B cell (primary cell): ENCODE measurements around the gene SRD5A3. TPM values are rescaled to one million over a fixed set of nuclear protein-coding genes. Genes with fewer than 3 reads are reported as not detected.

ENCODE experiments used
- ATAC-seq: fragments of 200-7000 bp; cut with Tn5 transposase; one replicate; pipeline ENCODE4 v1.10.0; 2021; ENCODE audit warnings: low read depth, mild to moderate bottlenecking, moderate number of reproducible peaks, moderate library complexity
- CTCF ChIA-PET: fragments of 350-600 bp; sonication (Branson Sonifier 250); formaldehyde crosslinking; loops from one replicate; lab custom pipeline; 2021; ENCODE audit warnings: antibody characterized with exemption, inconsistent platforms; lab: Charles Lee
- POLR2A ChIA-PET: fragments of 350-600 bp; sonication (Branson Sonifier 250); formaldehyde crosslinking; loops from one replicate; lab custom pipeline; 2021; ENCODE audit warnings: antibody characterized with exemption; lab: Charles Lee
- DNase-seq: peaks from one replicate; pipeline ENCODE4 v3.0.0; 2013
- H2AFZ ChIP-seq: 2 replicates; pipeline ENCODE4 v1.6.1; 2012; ENCODE audit warnings: mild to moderate bottlenecking, low read depth, low read length; ENCODE audit not compliant: insufficient read depth, poor library complexity, severe bottlenecking
- H3K27ac ChIP-seq, 2 donors: 1 replicate in 1 of 2; 2 replicates in 1 of 2; pipeline ENCODE4 v1.5.1; 2012 to 2013; ENCODE audit warnings: low read length in 2 of 2, mild to moderate bottlenecking in 2 of 2, moderate library complexity in 1 of 2
- H3K27me3 ChIP-seq, 4 experiments: fragments of 200-600 bp in 1 of 4; sonication (generic) in 1 of 4; replicated peaks in 1 of 4; 1 replicate in 2 of 4; 2 replicates in 2 of 4; pipeline versions ENCODE4 v1.6.1 to v1.7.0; 2013 to 2016; ENCODE audit warnings: low read length in 3 of 4, mild to moderate bottlenecking in 2 of 4, mixed read lengths in 1 of 4, moderate library complexity in 1 of 4; ENCODE audit not compliant: insufficient read depth in 4 of 4, control insufficient read depth in 3 of 4; ENCODE audit errors: control extremely low read depth in 1 of 4
- H3K36me3 ChIP-seq, 2 experiments: replicated peaks in 1 of 2; 1 replicate in 1 of 2; 2 replicates in 1 of 2; pipeline versions ENCODE4 v1.6.1 to v1.7.1; 2013; ENCODE audit warnings: low read length in 1 of 2; ENCODE audit not compliant: insufficient read depth in 2 of 2, control insufficient read depth in 1 of 2; ENCODE audit errors: control extremely low read depth in 1 of 2, extremely low read depth in 1 of 2
- H3K4me1 ChIP-seq, 2 donors: fragments of 200-600 bp in 1 of 2; sonication (generic) in 1 of 2; 1 replicate in 1 of 2; 2 replicates in 1 of 2; pipeline versions ENCODE4 v1.5.1 to v1.6.1; 2013 to 2017; ENCODE audit warnings: low read length in 2 of 2; ENCODE audit not compliant: control insufficient read depth in 2 of 2, insufficient read depth in 2 of 2
- H3K4me2 ChIP-seq: replicated peaks from 2 replicates; pipeline ENCODE3; 2012; ENCODE audit warnings: mild to moderate bottlenecking, low read depth, low read length; ENCODE audit not compliant: poor library complexity, severe bottlenecking
- H3K4me3 ChIP-seq, 5 experiments: fragments of 200-600 bp in 1 of 5; sonication (generic) in 1 of 5; 1 replicate in 3 of 5; 2 replicates in 2 of 5; pipeline versions ENCODE4 v1.5.1 to v1.7.0; 2011 to 2016; ENCODE audit warnings: low read length in 4 of 5, mild to moderate bottlenecking in 4 of 5, low read depth in 2 of 5, control low read depth in 1 of 5, moderate library complexity in 1 of 5; ENCODE audit not compliant: insufficient read depth in 1 of 5; ENCODE audit errors: control extremely low read depth in 1 of 5, extremely low read depth in 1 of 5
- H3K79me2 ChIP-seq: fragments of 200-600 bp; sonication (generic); one replicate; pipeline ENCODE4 v1.6.0; 2016; ENCODE audit warnings: low read length; ENCODE audit not compliant: control insufficient read depth, insufficient read depth
- H3K9ac ChIP-seq: fragments of 200-600 bp; sonication (generic); 2 replicates; pipeline ENCODE4 v1.6.1; 2017; ENCODE audit warnings: mild to moderate bottlenecking, low read length, moderate library complexity
- H3K9me3 ChIP-seq, 3 donors: one replicate each; pipeline versions ENCODE4 v1.6.1 to v1.7.1; 2013; ENCODE audit warnings: low read length in 2 of 3; ENCODE audit not compliant: control insufficient read depth in 2 of 3, insufficient read depth in 1 of 3; ENCODE audit errors: control extremely low read depth in 1 of 3
- H4K20me1 ChIP-seq: 2 replicates; pipeline ENCODE4 v1.6.0; 2012; ENCODE audit warnings: mild to moderate bottlenecking, low read length; ENCODE audit not compliant: insufficient read depth, control insufficient read depth, poor library complexity, severe bottlenecking
- H3K27ac Mint-ChIP-seq: one replicate; pipeline ENCODE4 v1.8.0; 2021; ENCODE audit warnings: mixed read lengths
- H3K27me3 Mint-ChIP-seq: one replicate; pipeline ENCODE4 v1.8.0; 2021; ENCODE audit warnings: mixed read lengths
- H3K4me1 Mint-ChIP-seq: one replicate; pipeline ENCODE4 v1.8.0; 2021; ENCODE audit warnings: mixed read lengths
- H3K4me3 Mint-ChIP-seq: one replicate; pipeline ENCODE4 v1.8.0; 2021; ENCODE audit warnings: mixed read lengths
- H3K9me3 Mint-ChIP-seq: one replicate; pipeline ENCODE4 v1.8.0; 2022; ENCODE audit warnings: mixed read lengths; ENCODE audit not compliant: insufficient read depth
- CTCF ChIP-seq: fragments of 200-600 bp; IDR thresholded peaks from one replicate; pipeline ENCODE4 v1.8.0; 2022; ENCODE audit warnings: antibody characterized with exemption, mild to moderate bottlenecking
- EZH2 ChIP-seq: IDR thresholded peaks from 2 replicates; pipeline ENCODE4 v1.6.1; 2012; ENCODE audit warnings: borderline replicate concordance, low read depth, mild to moderate bottlenecking, moderate library complexity, low read length; ENCODE audit not compliant: insufficient read depth, poor library complexity, severe bottlenecking
- WGBS: methylation state at CpG from one replicate; pipeline ENCODE4 v1.1.5; 2013; ENCODE audit warnings: missing lambda C conversion rate; ENCODE audit not compliant: insufficient coverage; 5-methylcytosine and 5-hydroxymethylcytosine counted together
- intact Hi-C: fragments of 100-400 bp; cut with micrococcal nuclease; formaldehyde crosslinking; loops from one replicate; pipeline ENCODE4 v1.10.0; 2022
- polyA plus RNA-seq: library from polyadenylated mRNA; depleted of rRNA; stranded (reverse); fragments of >200 nt; gene quantifications from 2 replicates; pipeline ENCODE4 v1.2.3, GENCODE V29; 2012
- total RNA-seq, 2 donors: library from RNA; stranded (reverse); fragments of 120-200 nt in 1 of 2; gene quantifications; 1 replicate in 1 of 2; 2 replicates in 1 of 2; pipeline versions ENCODE4 v1.2.3 to v1.2.4, GENCODE V29; 2013 to 2022

SRD5A3 gene
- total and polyA plus RNA-seq, 2 donors (not counting 1 experiment from before 2014, with no cell fraction given), result 0.88 to 3.6 TPM

GRCh38 chr4:55367084-55367722 is 21.2 kb downstream of the SRD5A3 start:
- Mint-ChIP-seq H3K27ac (no peak overlapping the region), H3K27me3 (no peaks in the 10 kb centered on the region), H3K4me3 (no peak overlapping the region), H3K9me3 (no peaks in the 10 kb centered on the region), H3K4me1 (no peaks in the 10 kb centered on the region)
- Histone ChIP-seq H2AFZ (no peak overlapping the region), H4K20me1 (no peaks in the 10 kb centered on the region), H3K27ac (no peak overlapping the region), H3K79me2 (no peaks in the 10 kb centered on the region), H3K27me3 (no peaks in the 10 kb centered on the region), H3K4me3 (no peak overlapping the region), H3K9me3 (no peaks in the 10 kb centered on the region), H3K9ac (no peak overlapping the region), H3K4me2 (no peak overlapping the region), H3K36me3 (peaks cover 0 to 6% of the 10 kb centered on the region in 2 experiments), H3K4me1 (no peaks in the 10 kb centered on the region)
- CTCF ChIA-PET, result interaction anchor here (2.3 kb wide), 1 partner anchor 21 kb away, joined by 5 read pairs; the partner anchor contains the start of gene SRD5A3
- ATAC-seq, result no peak
- POLR2A ChIA-PET, result no interaction called here
- DNase-seq, result no peak
- WGBS, result 100% methylated on average over 2 of the region's 6 CpGs
- TF ChIP-seq EZH2, result no peak
- no peak for TF ChIP-seq CTCF
- intact Hi-C loops, result no loop called here

- Mint-ChIP-seq H3K27ac (no peak overlapping the region), H3K9me3 (no peaks in the 10 kb centered on the region), H3K4me1 (no peaks in the 10 kb centered on the region), H3K27me3 (no peaks in the 10 kb centered on the region), H3K4me3 (no peak overlapping the region)
- Histone ChIP-seq H2AFZ (no peak overlapping the region), H3K27ac (no peak overlapping the region), H3K79me2 (no peaks in the 10 kb centered on the region), H3K9me3 (no peaks in the 10 kb centered on the region), H3K4me3 (no peak overlapping the region), H4K20me1 (no peaks in the 10 kb centered on the region), H3K9ac (no peak overlapping the region), H3K27me3 (no peaks in the 10 kb centered on the region), H3K4me1 (no peaks in the 10 kb centered on the region), H3K36me3 (peaks cover 0 to 6% of the 10 kb centered on the region in 2 experiments), H3K4me2 (no peak overlapping the region)
- ChIA-PET POLR2A (no interaction called here), CTCF (interaction anchor here (0.7 kb wide), 1 partner anchor 18 kb away, joined by 3 read pairs; no protein-coding TSS in a partner anchor)
- no peak for DNase-seq
- no peak for ATAC-seq
- WGBS, result 100% methylated on average over 1 of the region's 2 CpGs
- intact Hi-C loops, result no loop called here
- TF ChIP-seq EZH2 (no peak), CTCF (no peak)
Measured at GRCh38 chr4:55369968-55370367, 23.9 kb downstream of the SRD5A3 start.
